IMR-90 (cell line): ENCODE results near the gene IDH3B.

Experiments used
- CEBPB ChIP-seq: IDR thresholded peaks from 2 replicates; pipeline ENCODE4 v1.6.1; 2012; ENCODE audit warnings: low read depth, low read length, improper control_type of control experiment
- MAFK ChIP-seq: IDR thresholded peaks from 2 replicates; pipeline ENCODE4 v1.6.1; 2012; ENCODE audit warnings: low read depth, low read length, improper control_type of control experiment
- POLR2A ChIP-seq: IDR thresholded peaks from 2 replicates; pipeline ENCODE4 v1.6.1; 2012; ENCODE audit warnings: mild to moderate bottlenecking, low read depth, low read length
- RAD21 ChIP-seq: IDR thresholded peaks from 2 replicates; pipeline ENCODE4 v1.6.1; 2012; ENCODE audit warnings: low read length, improper control_type of control experiment
- RCOR1 ChIP-seq: IDR thresholded peaks from 2 replicates; pipeline ENCODE4 v1.6.1; 2012; ENCODE audit warnings: mild to moderate bottlenecking, low read length, improper control_type of control experiment; ENCODE audit not compliant: insufficient replicate concordance
- TF ChIP-seq, protein P1 (sequence below): conservative IDR thresholded peaks from 2 replicates; pipeline ENCODE4 v1.5.1; 2012; ENCODE audit warnings: mild to moderate bottlenecking, low read depth, low read length, improper control_type of control experiment
- TF ChIP-seq, protein P2 (sequence below): fragments of 150-350 bp; IDR thresholded peaks from 2 replicates; pipeline ENCODE4 v1.6.1; 2017; ENCODE audit warnings: mild to moderate bottlenecking, antibody characterized with exemption, low read length, low read depth

DNA sequence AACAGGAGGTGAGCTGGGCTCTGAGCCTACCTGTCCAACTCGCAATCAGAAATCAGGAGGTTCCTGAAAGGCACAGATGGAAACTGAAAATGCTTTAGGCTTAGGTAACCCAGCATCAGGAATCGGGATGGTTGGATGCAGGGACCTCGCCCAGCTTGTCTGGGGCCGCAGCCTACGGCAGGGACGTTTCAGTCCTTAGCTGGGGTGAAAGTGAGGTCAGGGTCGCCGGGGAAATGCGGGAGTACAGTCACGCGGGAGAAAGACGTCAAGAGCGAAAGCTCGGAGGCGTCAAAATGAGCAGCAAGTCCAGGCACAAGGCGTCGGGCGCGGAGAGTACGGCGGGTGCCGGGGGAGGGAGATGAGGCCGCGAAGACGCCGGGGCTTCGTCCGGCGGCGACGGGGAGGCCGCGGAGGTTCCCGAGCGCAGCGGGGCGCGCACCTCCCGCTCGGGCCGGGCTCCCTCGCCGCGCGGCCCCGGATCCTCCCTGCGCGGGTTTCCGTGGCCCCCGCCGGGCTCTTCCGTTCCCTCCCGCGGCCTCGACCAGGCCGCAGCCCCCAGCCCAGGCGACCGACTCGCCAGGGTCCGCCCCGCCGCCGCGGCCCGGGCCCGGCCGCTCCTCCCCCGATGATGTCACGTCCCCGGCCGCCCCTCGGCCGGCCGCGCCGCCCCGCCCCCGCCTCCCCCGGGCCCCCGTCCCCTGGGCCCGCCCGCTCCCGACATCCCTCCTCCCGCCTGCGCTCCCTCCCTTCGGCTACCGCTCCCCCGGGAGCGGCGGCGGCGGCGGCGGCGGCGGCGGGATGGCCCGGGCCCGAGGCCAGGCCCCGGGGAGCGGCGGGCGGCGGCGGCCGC lies 28.2 kb upstream of the IDH3B start, which contains the start of gene EBF4:
- TF ChIP-seq POLR2A, result no peak
- TF ChIP-seq, protein P1, sequence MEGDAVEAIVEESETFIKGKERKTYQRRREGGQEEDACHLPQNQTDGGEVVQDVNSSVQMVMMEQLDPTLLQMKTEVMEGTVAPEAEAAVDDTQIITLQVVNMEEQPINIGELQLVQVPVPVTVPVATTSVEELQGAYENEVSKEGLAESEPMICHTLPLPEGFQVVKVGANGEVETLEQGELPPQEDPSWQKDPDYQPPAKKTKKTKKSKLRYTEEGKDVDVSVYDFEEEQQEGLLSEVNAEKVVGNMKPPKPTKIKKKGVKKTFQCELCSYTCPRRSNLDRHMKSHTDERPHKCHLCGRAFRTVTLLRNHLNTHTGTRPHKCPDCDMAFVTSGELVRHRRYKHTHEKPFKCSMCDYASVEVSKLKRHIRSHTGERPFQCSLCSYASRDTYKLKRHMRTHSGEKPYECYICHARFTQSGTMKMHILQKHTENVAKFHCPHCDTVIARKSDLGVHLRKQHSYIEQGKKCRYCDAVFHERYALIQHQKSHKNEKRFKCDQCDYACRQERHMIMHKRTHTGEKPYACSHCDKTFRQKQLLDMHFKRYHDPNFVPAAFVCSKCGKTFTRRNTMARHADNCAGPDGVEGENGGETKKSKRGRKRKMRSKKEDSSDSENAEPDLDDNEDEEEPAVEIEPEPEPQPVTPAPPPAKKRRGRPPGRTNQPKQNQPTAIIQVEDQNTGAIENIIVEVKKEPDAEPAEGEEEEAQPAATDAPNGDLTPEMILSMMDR, result no peak
- TF ChIP-seq, protein P2, sequence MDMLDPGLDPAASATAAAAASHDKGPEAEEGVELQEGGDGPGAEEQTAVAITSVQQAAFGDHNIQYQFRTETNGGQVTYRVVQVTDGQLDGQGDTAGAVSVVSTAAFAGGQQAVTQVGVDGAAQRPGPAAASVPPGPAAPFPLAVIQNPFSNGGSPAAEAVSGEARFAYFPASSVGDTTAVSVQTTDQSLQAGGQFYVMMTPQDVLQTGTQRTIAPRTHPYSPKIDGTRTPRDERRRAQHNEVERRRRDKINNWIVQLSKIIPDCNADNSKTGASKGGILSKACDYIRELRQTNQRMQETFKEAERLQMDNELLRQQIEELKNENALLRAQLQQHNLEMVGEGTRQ, result no peak
- no peak for TF ChIP-seq RCOR1
- TF ChIP-seq RAD21, result no peak
- no peak for TF ChIP-seq MAFK
- TF ChIP-seq CEBPB, result no peak
